Measurements from ENCODE around the gene WFIKKN2. TPM values are rescaled to one million over a fixed set of nuclear protein-coding genes. Genes with fewer than 3 reads are reported as not detected.

Gene WFIKKN2
- not detected for polyA plus RNA-seq (2013, experiment 1 of 4)
- not detected for polyA plus RNA-seq (2013, experiment 2 of 4)
- polyA plus RNA-seq (2013, experiment 3 of 4), result 0.05 TPM
- 0.12 TPM for polyA plus RNA-seq (2013, experiment 4 of 4)

GRCh38 chr17:50835301-50836234, at the start of gene WFIKKN2:
TSS of gene WFIKKN2 (plus strand) at chr17:50835586. CDS start at chr17:50835938, 352 bp downstream.
- no peaks in the 10 kb centered on the region for H3K27me3 ChIP-seq (ENCODE audit: control insufficient read depth, insufficient read depth, low read length, poor library complexity, severe bottlenecking)
- 71 to 73% methylated on average over 39 of the region's 39 CpGs for WGBS, 2 experiments

GRCh38 chr17:50785946-50786570, 49.3 kb upstream of the WFIKKN2 start:
- Histone ChIP-seq H3K27me3 (ENCODE audit: control insufficient read depth, insufficient read depth, low read length, poor library complexity, severe bottlenecking) (no peaks in the 10 kb centered on the region), H3K27ac (ENCODE audit: insufficient read depth, low read depth, low read length, poor library complexity, severe bottlenecking) (no peak overlapping the region), H3K9me3 (ENCODE audit: control insufficient read depth, low read length) (no peaks in the 10 kb centered on the region), H3K4me3 (ENCODE audit: insufficient read depth, low read depth, low read length) (no peak overlapping the region), H3K4me1 (ENCODE audit: control insufficient read depth, insufficient read depth, low read length) (peaks cover 7% of the 10 kb centered on the region), H3K36me3 (ENCODE audit: control insufficient read depth, insufficient read depth, low read length) (no peaks in the 10 kb centered on the region)
- 92 to 93% methylated on average over 9 of the region's 9 CpGs for WGBS, 2 experiments

More at GRCh38 chr17:50835301-50836234, at the start of gene WFIKKN2:
- Histone ChIP-seq H3K4me3 (ENCODE audit: insufficient read depth, low read depth, low read length) (no peak within 1 kb of the TSS), H3K27ac (ENCODE audit: insufficient read depth, low read depth, low read length, poor library complexity, severe bottlenecking) (no peak within 1 kb of the TSS), H3K36me3 (ENCODE audit: control insufficient read depth, insufficient read depth, low read length) (no peaks in the 10 kb centered on the region), H3K9me3 (ENCODE audit: control insufficient read depth, low read length) (no peaks in the 10 kb centered on the region), H3K4me1 (ENCODE audit: control insufficient read depth, insufficient read depth, low read length) (peaks cover 50% of the 10 kb centered on the region)

- no peaks in the 10 kb centered on the region for H3K9me3 ChIP-seq (ENCODE audit: control insufficient read depth, low read length)
- peaks cover 7% of the 10 kb centered on the region for H3K4me1 ChIP-seq (ENCODE audit: control insufficient read depth, insufficient read depth, low read length)
- WGBS, 2 experiments, result 93 to 94% methylated on average over 7 of the region's 7 CpGs
- no peaks in the 10 kb centered on the region for H3K36me3 ChIP-seq (ENCODE audit: control insufficient read depth, insufficient read depth, low read length)
- no peaks in the 10 kb centered on the region for H3K27me3 ChIP-seq (ENCODE audit: control insufficient read depth, insufficient read depth, low read length, poor library complexity, severe bottlenecking)
- no peak overlapping the region for H3K4me3 ChIP-seq (ENCODE audit: insufficient read depth, low read depth, low read length)
- H3K27ac ChIP-seq (ENCODE audit: insufficient read depth, low read depth, low read length, poor library complexity, severe bottlenecking), result no peak overlapping the region
Measured at GRCh38 chr17:50787106-50787505, 48.3 kb upstream of the WFIKKN2 start.

- Histone ChIP-seq H3K9me3 (ENCODE audit: control insufficient read depth, low read length) (no peaks in the 10 kb centered on the region), H3K36me3 (ENCODE audit: control insufficient read depth, insufficient read depth, low read length) (no peaks in the 10 kb centered on the region), H3K27ac (ENCODE audit: insufficient read depth, low read depth, low read length, poor library complexity, severe bottlenecking) (no peak overlapping the region), H3K27me3 (ENCODE audit: control insufficient read depth, insufficient read depth, low read length, poor library complexity, severe bottlenecking) (no peaks in the 10 kb centered on the region), H3K4me3 (ENCODE audit: insufficient read depth, low read depth, low read length) (no peak overlapping the region), H3K4me1 (ENCODE audit: control insufficient read depth, insufficient read depth, low read length) (peaks cover 7% of the 10 kb centered on the region)
- WGBS, 2 experiments, result 88 to 93% methylated on average over 6 of the region's 6 CpGs
Measured at GRCh38 chr17:50790618-50791017, 44.8 kb upstream of the WFIKKN2 start.

- WGBS, 2 experiments, result 95 to 96% methylated on average over 7 of the region's 7 CpGs
- no peaks in the 10 kb centered on the region for H3K9me3 ChIP-seq (ENCODE audit: control insufficient read depth, low read length)
- no peak overlapping the region for H3K27ac ChIP-seq (ENCODE audit: insufficient read depth, low read depth, low read length, poor library complexity, severe bottlenecking)
- H3K36me3 ChIP-seq (ENCODE audit: control insufficient read depth, insufficient read depth, low read length), result no peaks in the 10 kb centered on the region
- H3K4me3 ChIP-seq (ENCODE audit: insufficient read depth, low read depth, low read length), result no peak overlapping the region
- no peaks in the 10 kb centered on the region for H3K27me3 ChIP-seq (ENCODE audit: control insufficient read depth, insufficient read depth, low read length, poor library complexity, severe bottlenecking)
- peaks cover 7% of the 10 kb centered on the region for H3K4me1 ChIP-seq (ENCODE audit: control insufficient read depth, insufficient read depth, low read length)
Measured at GRCh38 chr17:50792132-50792531, 43.3 kb upstream of the WFIKKN2 start.

- Histone ChIP-seq H3K36me3 (ENCODE audit: control insufficient read depth, insufficient read depth, low read length) (no peaks in the 10 kb centered on the region), H3K4me1 (ENCODE audit: control insufficient read depth, insufficient read depth, low read length) (peaks cover 7% of the 10 kb centered on the region), H3K27me3 (ENCODE audit: control insufficient read depth, insufficient read depth, low read length, poor library complexity, severe bottlenecking) (no peaks in the 10 kb centered on the region), H3K9me3 (ENCODE audit: control insufficient read depth, low read length) (no peaks in the 10 kb centered on the region), H3K27ac (ENCODE audit: insufficient read depth, low read depth, low read length, poor library complexity, severe bottlenecking) (no peak overlapping the region), H3K4me3 (ENCODE audit: insufficient read depth, low read depth, low read length) (no peak overlapping the region)
- 94% methylated on average over 8 of the region's 8 CpGs for WGBS, 2 experiments
Measured at GRCh38 chr17:50793007-50793406, 42.4 kb upstream of the WFIKKN2 start.

- Histone ChIP-seq H3K27ac (ENCODE audit: insufficient read depth, low read depth, low read length, poor library complexity, severe bottlenecking) (no peak overlapping the region), H3K4me1 (ENCODE audit: control insufficient read depth, insufficient read depth, low read length) (peaks cover 15% of the 10 kb centered on the region), H3K27me3 (ENCODE audit: control insufficient read depth, insufficient read depth, low read length, poor library complexity, severe bottlenecking) (no peaks in the 10 kb centered on the region), H3K9me3 (ENCODE audit: control insufficient read depth, low read length) (no peaks in the 10 kb centered on the region), H3K36me3 (ENCODE audit: control insufficient read depth, insufficient read depth, low read length) (no peaks in the 10 kb centered on the region), H3K4me3 (ENCODE audit: insufficient read depth, low read depth, low read length) (no peak overlapping the region)
- WGBS, 2 experiments, result 87 to 94% methylated on average over 4 of the region's 6 CpGs
Measured at GRCh38 chr17:50794361-50794760, 41.0 kb upstream of the WFIKKN2 start.

GRCh38 chr17:50797135-50797810, 38.1 kb upstream of the WFIKKN2 start:
- Histone ChIP-seq H3K27ac (ENCODE audit: insufficient read depth, low read depth, low read length, poor library complexity, severe bottlenecking) (no peak overlapping the region), H3K36me3 (ENCODE audit: control insufficient read depth, insufficient read depth, low read length) (no peaks in the 10 kb centered on the region), H3K27me3 (ENCODE audit: control insufficient read depth, insufficient read depth, low read length, poor library complexity, severe bottlenecking) (no peaks in the 10 kb centered on the region), H3K9me3 (ENCODE audit: control insufficient read depth, low read length) (no peaks in the 10 kb centered on the region), H3K4me3 (ENCODE audit: insufficient read depth, low read depth, low read length) (no peak overlapping the region), H3K4me1 (ENCODE audit: control insufficient read depth, insufficient read depth, low read length) (peaks cover 11% of the 10 kb centered on the region)
- 88 to 93% methylated on average over 11 of the region's 11 CpGs for WGBS, 2 experiments

GRCh38 chr17:50798424-50799288, 36.7 kb upstream of the WFIKKN2 start:
- H3K36me3 ChIP-seq (ENCODE audit: control insufficient read depth, insufficient read depth, low read length), result no peaks in the 10 kb centered on the region
- no peak overlapping the region for H3K27ac ChIP-seq (ENCODE audit: insufficient read depth, low read depth, low read length, poor library complexity, severe bottlenecking)

More at GRCh38 chr17:50798424-50799288, 36.7 kb upstream of the WFIKKN2 start:
- peaks cover 11% of the 10 kb centered on the region for H3K4me1 ChIP-seq (ENCODE audit: control insufficient read depth, insufficient read depth, low read length)
- no peaks in the 10 kb centered on the region for H3K27me3 ChIP-seq (ENCODE audit: control insufficient read depth, insufficient read depth, low read length, poor library complexity, severe bottlenecking)
- no peak overlapping the region for H3K4me3 ChIP-seq (ENCODE audit: insufficient read depth, low read depth, low read length)
- 83 to 84% methylated on average over 19 of the region's 19 CpGs for WGBS, 2 experiments
- H3K9me3 ChIP-seq (ENCODE audit: control insufficient read depth, low read length), result no peaks in the 10 kb centered on the region

Data from ectodermal cell (in vitro differentiated cells).